GM19099 (cell line): Measurements from ENCODE around the gene SGPP2.

Source experiments
- POLR2A ChIP-seq: IDR thresholded peaks from 3 replicates; pipeline ENCODE4 v1.6.1; 2011; ENCODE audit warnings: low read depth; ENCODE audit not compliant: insufficient read length; ENCODE audit errors: extremely low read depth

Gene SGPP2, protein sequence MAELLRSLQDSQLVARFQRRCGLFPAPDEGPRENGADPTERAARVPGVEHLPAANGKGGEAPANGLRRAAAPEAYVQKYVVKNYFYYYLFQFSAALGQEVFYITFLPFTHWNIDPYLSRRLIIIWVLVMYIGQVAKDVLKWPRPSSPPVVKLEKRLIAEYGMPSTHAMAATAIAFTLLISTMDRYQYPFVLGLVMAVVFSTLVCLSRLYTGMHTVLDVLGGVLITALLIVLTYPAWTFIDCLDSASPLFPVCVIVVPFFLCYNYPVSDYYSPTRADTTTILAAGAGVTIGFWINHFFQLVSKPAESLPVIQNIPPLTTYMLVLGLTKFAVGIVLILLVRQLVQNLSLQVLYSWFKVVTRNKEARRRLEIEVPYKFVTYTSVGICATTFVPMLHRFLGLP

DNA sequence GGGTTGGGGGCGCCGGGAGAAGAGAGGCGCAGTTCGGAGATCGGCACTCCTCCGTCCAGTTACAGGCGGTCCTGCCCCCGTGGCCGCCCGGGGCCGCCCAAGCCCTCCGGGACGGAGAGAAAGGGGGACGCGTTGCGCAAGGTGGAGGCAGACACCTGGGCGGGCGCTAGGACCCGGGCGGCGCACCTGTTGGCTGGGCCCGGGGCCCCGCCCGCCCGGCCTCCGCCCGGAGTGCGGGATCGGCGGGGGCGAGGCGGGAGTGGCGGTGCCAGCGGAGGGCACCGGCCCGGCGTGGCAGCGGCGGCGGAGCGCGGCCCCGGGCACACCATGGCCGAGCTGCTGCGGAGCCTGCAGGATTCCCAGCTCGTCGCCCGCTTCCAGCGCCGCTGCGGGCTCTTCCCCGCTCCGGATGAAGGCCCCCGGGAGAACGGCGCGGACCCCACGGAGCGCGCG lies at the start of gene SGPP2:
SGPP2 (plus strand) TSS at position 268 of the 453 bp plus-strand sequence; CDS start at position 328, 60 bp downstream.
- TF ChIP-seq POLR2A = peak; percentile 11

DNA sequence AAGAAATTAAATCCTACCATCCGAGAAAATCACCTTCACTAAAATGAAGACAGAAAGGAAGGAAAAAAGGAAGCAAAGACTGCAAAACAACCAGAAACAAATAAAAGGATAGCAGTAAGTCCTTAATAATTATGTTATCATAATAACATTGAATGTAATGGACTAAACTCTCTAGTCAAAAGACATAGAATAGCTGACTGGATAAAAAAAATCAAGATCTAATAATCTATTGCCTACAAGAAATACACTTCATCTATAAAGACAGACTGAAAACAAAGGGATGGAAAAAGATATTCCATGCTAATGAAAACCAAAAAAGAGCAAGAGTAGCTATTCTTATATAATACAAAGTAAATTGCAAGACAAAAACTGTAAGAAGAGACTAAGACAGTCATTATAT lies 48.5 kb upstream of the SGPP2 start:
- TF ChIP-seq POLR2A = no peak

DNA sequence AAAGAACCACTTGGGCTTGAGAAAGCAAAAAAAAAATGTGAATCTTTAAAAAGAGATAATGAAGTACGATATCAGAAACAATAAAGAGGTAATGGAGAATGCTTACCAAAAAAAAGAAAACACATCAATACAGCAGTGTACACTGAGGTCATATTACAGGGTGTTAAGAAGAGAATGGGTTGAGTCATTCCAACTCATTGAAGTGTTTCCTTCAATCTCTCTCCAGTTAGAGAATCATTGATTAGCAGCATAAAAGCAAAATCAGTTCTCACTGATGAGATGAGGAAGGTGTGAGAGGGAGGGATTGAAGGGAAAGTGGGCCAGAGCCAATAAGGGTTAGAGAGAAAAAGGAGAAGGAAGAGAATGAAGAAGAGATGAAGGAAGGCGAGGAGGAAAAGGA lies 43.9 kb upstream of the SGPP2 start:
- no peak for TF ChIP-seq POLR2A

DNA sequence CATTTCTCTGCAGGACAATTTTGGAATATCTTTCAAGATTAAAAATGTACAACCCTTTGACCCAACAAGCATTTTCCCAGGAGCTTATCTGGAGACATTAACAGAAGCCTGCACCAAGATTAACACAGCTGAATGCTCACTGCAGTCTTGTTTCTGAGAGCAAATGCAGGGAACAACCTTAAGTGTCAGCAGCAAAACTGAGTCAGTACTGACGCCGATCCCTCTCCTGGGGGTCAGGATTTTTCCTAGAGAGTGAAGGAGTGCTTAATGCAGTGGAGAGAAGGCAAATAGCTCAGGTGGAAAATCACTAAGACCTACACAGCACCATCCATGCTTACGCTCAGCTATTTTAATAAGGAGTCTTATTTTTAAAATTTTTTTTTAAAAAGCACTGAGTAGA lies 42.8 kb upstream of the SGPP2 start:
- TF ChIP-seq POLR2A = no peak

DNA sequence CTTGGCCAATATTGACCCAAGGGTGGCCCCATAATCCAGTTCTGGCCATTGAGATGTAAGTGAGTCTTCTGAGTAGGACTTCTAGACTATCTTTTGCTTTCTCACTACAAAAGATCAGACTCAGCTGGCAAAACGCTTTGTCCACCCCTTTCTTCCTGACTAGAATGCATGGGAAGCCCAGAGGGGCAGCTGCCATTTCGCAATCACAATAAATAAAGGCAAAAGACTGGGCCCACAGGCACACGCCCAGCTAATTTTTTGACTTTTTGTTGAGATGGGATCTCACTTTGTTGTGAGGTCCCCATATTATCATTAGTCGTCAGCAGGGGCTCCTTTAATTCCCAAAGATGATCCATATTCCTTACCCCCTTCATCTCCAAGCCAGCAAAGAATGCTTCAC lies 41.1 kb upstream of the SGPP2 start:
- no peak for TF ChIP-seq POLR2A

DNA sequence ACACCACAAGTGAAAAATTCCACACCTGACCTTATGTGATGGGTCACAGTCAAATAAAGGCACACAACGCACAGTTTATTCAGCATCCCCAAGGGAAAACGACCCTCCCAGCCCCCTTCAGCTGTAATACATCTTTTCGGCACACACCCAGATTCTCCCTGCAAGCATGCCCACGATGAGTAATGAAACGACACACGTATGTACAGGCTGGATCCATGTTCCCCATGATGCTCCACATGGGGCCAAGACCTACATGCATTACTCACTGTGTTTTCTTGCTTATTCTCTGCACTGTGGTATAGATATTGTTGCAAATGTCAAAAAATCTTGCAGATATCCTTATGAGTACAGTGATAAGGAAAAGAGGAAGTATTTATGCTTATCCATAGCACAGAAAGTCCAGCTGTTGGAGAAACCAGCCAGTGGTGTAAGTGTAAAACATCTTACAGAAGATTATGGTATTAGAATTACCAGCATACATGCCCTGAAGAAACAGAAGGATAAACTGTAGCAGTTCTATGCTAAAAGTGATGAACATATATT lies 32.5 kb upstream of the SGPP2 start:
- TF ChIP-seq POLR2A = no peak

DNA sequence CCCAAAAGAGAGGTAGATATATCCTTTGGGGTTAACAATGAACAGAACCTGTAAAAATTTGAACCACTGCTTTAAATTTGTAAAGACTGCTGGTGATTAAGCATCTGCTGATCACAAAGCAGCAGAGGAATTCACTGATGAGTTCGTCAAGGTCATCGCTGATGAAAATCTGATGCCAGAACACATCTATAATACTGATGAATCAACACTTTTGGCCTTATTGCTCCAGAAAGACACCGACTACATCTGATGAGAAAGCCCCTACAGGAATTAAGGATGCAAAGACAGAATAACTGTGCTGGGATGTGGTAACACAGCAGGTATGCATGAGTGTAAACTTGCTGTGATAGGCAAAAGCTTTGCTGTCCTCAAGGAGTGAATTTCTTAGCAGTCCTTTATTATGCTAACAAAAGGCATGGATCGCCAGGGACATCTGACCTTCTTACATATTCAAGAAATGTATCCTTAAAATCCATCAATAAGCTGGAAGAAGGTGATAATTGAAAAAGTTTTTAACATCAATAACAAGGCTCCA lies 30.5 kb upstream of the SGPP2 start:
- TF ChIP-seq POLR2A = no peak

DNA sequence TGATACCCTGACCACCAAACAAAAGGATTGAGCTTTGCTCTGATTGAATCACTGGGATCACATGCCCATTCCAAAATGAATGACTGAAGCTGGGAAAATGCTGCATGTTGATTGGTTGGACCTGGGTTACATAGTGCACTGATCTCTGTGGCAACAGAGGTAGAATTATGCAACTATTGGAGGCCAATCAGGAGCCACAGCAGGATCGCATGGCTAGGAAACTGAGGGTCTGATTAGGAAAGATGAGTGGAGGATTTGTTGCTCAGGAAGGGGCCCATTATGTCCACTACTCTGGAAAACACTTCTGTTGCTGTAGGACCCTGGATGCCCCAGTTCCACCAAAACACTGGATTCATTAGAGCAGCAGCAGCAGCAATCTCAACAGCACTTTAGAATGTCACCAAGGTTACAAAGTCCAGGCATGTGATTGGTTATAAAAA lies 25.9 kb upstream of the SGPP2 start:
- no peak for TF ChIP-seq POLR2A

DNA sequence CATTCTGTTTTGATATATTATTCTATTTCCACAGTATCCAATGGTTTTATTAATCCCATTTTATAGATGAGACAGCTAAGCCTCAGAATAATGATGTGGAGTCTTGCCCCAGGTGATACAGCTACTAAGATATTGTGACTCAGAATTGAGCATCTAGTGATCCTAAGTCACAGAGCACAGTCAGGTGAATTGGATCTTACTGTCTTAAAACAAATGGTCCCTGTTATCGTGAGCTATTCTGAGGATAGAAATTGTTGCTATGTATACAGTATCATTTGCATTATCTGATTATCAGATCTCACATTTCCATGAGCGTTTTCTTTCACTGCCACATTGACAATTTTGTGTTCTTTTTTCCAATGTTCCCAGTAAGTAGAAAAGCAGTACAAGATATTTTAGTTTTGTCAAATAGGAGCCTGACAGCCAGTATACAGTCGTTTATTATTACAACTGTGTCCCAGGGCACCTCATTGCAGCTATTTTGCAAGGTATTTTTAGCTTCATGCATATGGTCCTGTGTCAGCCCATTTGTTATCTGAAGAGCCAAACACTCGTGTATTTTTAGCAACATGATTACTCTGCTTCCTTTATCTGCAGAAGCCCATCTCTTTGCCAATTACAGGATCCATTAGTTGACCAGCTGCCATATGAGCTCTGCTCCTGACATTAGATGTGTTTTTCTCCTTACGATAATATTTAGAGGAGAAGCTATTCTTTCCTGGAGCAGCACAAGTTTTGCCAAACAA lies 25.1 kb upstream of the SGPP2 start:
- TF ChIP-seq POLR2A = no peak

DNA sequence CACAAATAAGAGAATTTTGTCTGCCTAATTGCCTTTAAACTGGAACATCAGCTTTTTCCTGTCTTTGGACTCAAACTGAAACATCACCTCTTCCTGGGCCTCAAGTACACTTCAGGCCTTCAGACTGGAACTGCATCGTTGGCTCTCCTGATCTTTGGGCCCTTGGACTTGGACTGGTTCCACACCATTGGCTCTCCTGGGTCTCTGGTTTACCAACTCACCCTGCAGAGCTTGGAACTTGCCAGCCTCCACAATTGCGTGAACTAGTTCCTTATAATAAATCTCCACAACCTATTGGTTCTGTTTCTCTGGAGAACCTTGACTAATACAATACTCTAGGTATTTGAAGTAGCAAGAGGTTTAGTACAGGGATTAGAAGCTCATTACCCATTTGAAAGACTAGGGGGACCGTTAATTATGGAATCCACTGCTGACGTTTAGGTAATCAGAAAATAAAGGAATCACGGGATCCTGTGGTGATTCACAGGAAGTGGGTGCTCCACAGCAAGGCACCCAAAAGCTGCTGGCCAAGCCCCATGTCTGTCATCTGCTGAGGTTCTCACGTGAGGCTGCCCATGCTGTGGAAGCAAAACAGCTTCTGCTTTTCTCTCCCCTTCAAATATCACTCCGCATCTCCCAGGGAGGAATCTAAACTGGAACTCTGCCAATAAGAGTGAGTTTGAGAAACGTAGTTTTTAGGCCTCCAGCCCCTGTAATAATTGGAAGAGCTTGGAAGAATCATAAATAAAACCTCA lies 20.0 kb upstream of the SGPP2 start:
- TF ChIP-seq POLR2A = no peak

DNA sequence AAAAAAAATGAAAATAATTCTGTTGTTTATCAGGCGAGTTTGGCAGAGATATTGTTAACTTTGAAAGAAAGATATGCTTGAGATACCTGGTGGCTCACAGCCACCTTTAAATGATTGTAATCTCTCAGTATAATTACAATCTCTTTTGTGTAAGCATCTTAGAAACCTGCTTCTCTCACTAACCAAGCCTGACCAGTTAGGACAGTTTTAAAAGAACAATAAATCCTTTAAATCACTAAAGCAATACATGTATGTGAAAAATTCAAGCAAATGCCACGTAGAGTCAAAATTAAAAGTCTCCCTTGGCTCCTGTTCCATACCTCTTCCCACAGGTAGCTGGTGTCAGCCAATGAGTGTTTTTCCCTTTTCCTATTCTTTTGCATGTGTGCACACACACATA lies 15.7 kb upstream of the SGPP2 start:
- TF ChIP-seq POLR2A = no peak

DNA sequence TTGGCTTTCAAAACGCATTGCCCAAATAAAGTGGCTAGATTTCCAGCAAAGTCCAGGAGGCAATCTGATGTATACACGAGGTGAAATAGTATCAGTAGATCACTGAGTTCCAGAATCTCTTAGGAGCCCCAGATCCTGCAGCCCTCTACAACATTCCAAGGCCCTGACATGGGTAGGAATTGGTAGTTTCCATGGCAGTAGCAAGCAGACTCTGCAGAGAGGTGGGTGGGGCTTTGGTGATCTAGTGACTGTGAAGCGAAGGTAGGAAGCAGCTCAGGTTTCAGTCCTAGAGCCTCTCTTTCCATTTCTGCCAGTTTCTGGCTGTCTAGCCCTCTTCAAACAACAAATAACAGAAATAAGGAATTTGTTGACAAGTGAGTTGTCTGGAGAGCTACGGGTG lies 13.8 kb upstream of the SGPP2 start:
- TF ChIP-seq POLR2A = no peak

DNA sequence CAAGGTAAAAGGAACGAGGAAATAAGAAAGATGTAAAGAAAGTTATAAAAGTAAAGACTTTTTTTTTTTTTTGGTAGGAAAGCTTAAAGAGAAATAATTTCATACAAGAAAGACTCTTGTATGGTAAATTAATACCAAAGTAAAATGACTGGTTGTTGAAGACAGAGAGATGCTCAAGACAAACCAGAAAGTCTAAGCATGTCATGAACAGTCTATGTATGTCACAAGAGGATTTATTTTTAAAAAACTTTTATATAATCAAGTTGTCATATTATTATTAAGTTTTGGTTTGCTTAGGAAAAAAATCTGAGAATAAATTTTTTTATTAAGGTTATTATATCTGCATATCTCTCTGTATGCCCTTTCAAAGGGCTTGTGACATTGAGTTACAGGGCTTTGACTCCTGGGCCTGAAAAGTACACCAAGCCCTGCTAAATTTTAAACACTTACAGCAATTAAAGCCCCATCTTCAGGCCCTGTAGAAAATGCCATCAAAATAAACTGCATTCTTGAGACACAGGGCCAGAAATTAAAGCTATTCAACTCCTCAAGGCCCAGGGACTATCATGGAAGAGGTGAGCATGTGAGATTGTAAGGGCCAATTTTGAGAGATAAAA lies 10.9 kb upstream of the SGPP2 start:
- no peak for TF ChIP-seq POLR2A

DNA sequence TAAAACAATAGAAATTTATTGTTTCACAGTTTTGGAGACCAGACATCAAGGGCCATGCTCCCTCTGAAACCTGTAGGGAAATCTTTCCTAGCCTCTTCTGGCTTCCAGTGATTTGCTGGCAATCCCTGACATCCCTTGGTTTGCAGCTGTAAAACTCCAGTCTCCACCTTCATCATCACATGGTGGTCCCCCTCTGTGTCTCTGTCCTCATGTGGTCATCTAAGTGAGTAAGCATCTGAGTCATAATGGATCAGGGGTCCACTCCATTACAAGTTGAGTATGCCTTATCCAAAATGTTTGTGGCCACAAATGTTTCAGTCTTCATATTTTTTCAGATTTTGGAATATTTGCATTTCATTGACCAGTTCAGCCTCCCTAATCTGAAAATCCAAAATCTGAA lies 5.6 kb upstream of the SGPP2 start:
- TF ChIP-seq POLR2A = no peak
